Central memory CD8-positive, alpha-beta T cell (primary cell): Measurements from ENCODE around the gene PLEKHM2.
A peak's percentile ranks its signal among the peaks of the same experiment; 100 is the strongest.

Source experiments
- ATAC-seq: fragments of 150-1000 bp; cut with Tn5 transposase; replicated peaks from 2 replicates; pipeline ENCODE4 v1.10.0; 2022; ENCODE audit warnings: mild to moderate bottlenecking, moderate FRiP score, moderate number of reproducible peaks; ENCODE audit not compliant: poor library complexity, severe bottlenecking; ENCODE audit errors: extremely low read depth
- DNase-seq, 2 donors: peaks; one replicate each; pipeline ENCODE4 v3.0.0; 2021; ENCODE audit warnings: low spot score in 2 of 2
- H3K27ac Mint-ChIP-seq: one replicate; pipeline ENCODE4 v1.8.0; 2022; ENCODE audit warnings: low read depth, mild to moderate bottlenecking, moderate library complexity, mixed read lengths
- H3K27me3 Mint-ChIP-seq: one replicate; pipeline ENCODE4 v1.8.0; 2022; ENCODE audit warnings: mixed read lengths
- H3K36me3 Mint-ChIP-seq: one replicate; pipeline ENCODE4 v1.8.0; 2022; ENCODE audit warnings: mild to moderate bottlenecking, moderate library complexity, mixed read lengths; ENCODE audit not compliant: insufficient read depth
- H3K4me1 Mint-ChIP-seq: one replicate; pipeline ENCODE4 v1.8.0; 2022; ENCODE audit warnings: mixed read lengths
- H3K4me3 Mint-ChIP-seq: one replicate; pipeline ENCODE4 v1.8.0; 2022; ENCODE audit warnings: mild to moderate bottlenecking, moderate library complexity, mixed read lengths
- H3K9me3 Mint-ChIP-seq: one replicate; pipeline ENCODE4 v1.8.0; 2022; ENCODE audit warnings: mixed read lengths

Gene PLEKHM2

GRCh38 chr1:15747378-15747777, 63.3 kb downstream of the PLEKHM2 start:
- H3K27ac Mint-ChIP-seq = no peak overlapping the region
- peaks cover 12% of the 10 kb centered on the region for H3K27me3 Mint-ChIP-seq
- H3K9me3 Mint-ChIP-seq = no peaks in the 10 kb centered on the region
- no peaks in the 10 kb centered on the region for H3K4me1 Mint-ChIP-seq
- no peak for DNase-seq
- H3K4me3 Mint-ChIP-seq = no peak overlapping the region
- H3K36me3 Mint-ChIP-seq = no peaks in the 10 kb centered on the region
- ATAC-seq = no peak

GRCh38 chr1:15748264-15748663, 64.1 kb downstream of the PLEKHM2 start:
- Mint-ChIP-seq H3K9me3 (no peaks in the 10 kb centered on the region), H3K4me3 (no peak overlapping the region), H3K36me3 (no peaks in the 10 kb centered on the region), H3K4me1 (no peaks in the 10 kb centered on the region), H3K27ac (no peak overlapping the region), H3K27me3 (peaks cover 15% of the 10 kb centered on the region)
- no peak for ATAC-seq
- DNase-seq = no peak

GRCh38 chr1:15748690-15749398, 64.7 kb downstream of the PLEKHM2 start:
- Mint-ChIP-seq H3K27me3 (peaks cover 21% of the 10 kb centered on the region), H3K36me3 (no peaks in the 10 kb centered on the region), H3K9me3 (no peaks in the 10 kb centered on the region), H3K4me1 (no peaks in the 10 kb centered on the region), H3K27ac (no peak overlapping the region), H3K4me3 (no peak overlapping the region)
- no peak for DNase-seq
- no peak for ATAC-seq

GRCh38 chr1:15749399-15750291, 65.5 kb downstream of the PLEKHM2 start:
- Mint-ChIP-seq H3K4me1 (no peaks in the 10 kb centered on the region), H3K4me3 (no peak overlapping the region), H3K27me3 (peaks cover 22% of the 10 kb centered on the region), H3K27ac (no peak overlapping the region), H3K9me3 (no peaks in the 10 kb centered on the region), H3K36me3 (no peaks in the 10 kb centered on the region)
- DNase-seq (no peak), ATAC-seq (no peak)

- DNase-seq = no peak
- Mint-ChIP-seq H3K9me3 (no peaks in the 10 kb centered on the region), H3K36me3 (no peaks in the 10 kb centered on the region), H3K27ac (no peak overlapping the region), H3K4me1 (no peaks in the 10 kb centered on the region), H3K27me3 (peaks cover 33% of the 10 kb centered on the region), H3K4me3 (no peak overlapping the region)
- no peak for ATAC-seq
Observed at GRCh38 chr1:15750924-15751323, 66.8 kb downstream of the PLEKHM2 start.

- Mint-ChIP-seq H3K27me3 (peaks cover 41% of the 10 kb centered on the region), H3K36me3 (no peaks in the 10 kb centered on the region), H3K9me3 (no peaks in the 10 kb centered on the region), H3K4me3 (no peak overlapping the region), H3K27ac (peak overlapping the region; percentile 76), H3K4me1 (no peaks in the 10 kb centered on the region)
- ATAC-seq = no peak
- DNase-seq = no peak
Observed at GRCh38 chr1:15751717-15752116, 67.6 kb downstream of the PLEKHM2 start.

GRCh38 chr1:15753776-15754175, 69.7 kb downstream of the PLEKHM2 start:
- Mint-ChIP-seq H3K36me3 (no peaks in the 10 kb centered on the region), H3K27me3 (peaks cover 57% of the 10 kb centered on the region), H3K9me3 (no peaks in the 10 kb centered on the region), H3K4me3 (no peak overlapping the region), H3K4me1 (no peaks in the 10 kb centered on the region), H3K27ac (no peak overlapping the region)
- DNase-seq (no peak), ATAC-seq (no peak)

- ATAC-seq (no peak), DNase-seq (no peak)
- Mint-ChIP-seq H3K9me3 (no peaks in the 10 kb centered on the region), H3K36me3 (no peaks in the 10 kb centered on the region), H3K27ac (no peak overlapping the region), H3K4me1 (no peaks in the 10 kb centered on the region), H3K27me3 (peaks cover 67% of the 10 kb centered on the region), H3K4me3 (no peak overlapping the region)
Observed at GRCh38 chr1:15755021-15755645, 71.0 kb downstream of the PLEKHM2 start.

- no peaks in the 10 kb centered on the region for H3K4me1 Mint-ChIP-seq
- H3K4me3 Mint-ChIP-seq = no peak overlapping the region
- no peaks in the 10 kb centered on the region for H3K9me3 Mint-ChIP-seq
- DNase-seq = no peak
- no peak for ATAC-seq
- H3K27ac Mint-ChIP-seq = no peak overlapping the region
- H3K27me3 Mint-ChIP-seq = peaks cover 72% of the 10 kb centered on the region
- no peaks in the 10 kb centered on the region for H3K36me3 Mint-ChIP-seq
Observed at GRCh38 chr1:15755646-15756040, 71.5 kb downstream of the PLEKHM2 start.

- Mint-ChIP-seq H3K36me3 (no peaks in the 10 kb centered on the region), H3K27ac (no peak overlapping the region), H3K27me3 (peaks cover 77% of the 10 kb centered on the region), H3K4me1 (no peaks in the 10 kb centered on the region), H3K4me3 (no peak overlapping the region), H3K9me3 (no peaks in the 10 kb centered on the region)
- ATAC-seq (peak; percentile 24), DNase-seq (no peak)
Observed at GRCh38 chr1:15756143-15757015, 72.3 kb downstream of the PLEKHM2 start.

GRCh38 chr1:15757016-15757543, 73.0 kb downstream of the PLEKHM2 start:
- no peaks in the 10 kb centered on the region for H3K9me3 Mint-ChIP-seq
- H3K4me1 Mint-ChIP-seq = no peaks in the 10 kb centered on the region
- no peaks in the 10 kb centered on the region for H3K36me3 Mint-ChIP-seq
- no peak overlapping the region for H3K27ac Mint-ChIP-seq
- H3K27me3 Mint-ChIP-seq = peaks cover 77% of the 10 kb centered on the region
- ATAC-seq (no peak), DNase-seq (no peak)
- H3K4me3 Mint-ChIP-seq = peak overlapping the region; percentile 47
